Peyer's patch (tissue), 4 donors: Measurements from ENCODE around the gene COX8A. TPM values are rescaled to one million over a fixed set of nuclear protein-coding genes. Genes with fewer than 3 reads are reported as not detected.

Source experiments
- DNase-seq, 3 donors: peaks; one replicate each; pipeline ENCODE4 v3.0.0-alpha.2; 2017 to 2019
- H3K27ac ChIP-seq, 4 donors: fragments of 200-600 bp; sonication (generic); one replicate each; pipeline ENCODE4 v1.5.1; 2016 to 2019
- H3K27me3 ChIP-seq, 2 donors: fragments of 200-600 bp; sonication (generic); one replicate each; pipeline ENCODE4 v1.5.1; 2019
- H3K36me3 ChIP-seq, 3 donors: fragments of 200-600 bp; sonication (generic); one replicate each; pipeline ENCODE4 v1.5.1; 2016 to 2019
- H3K4me1 ChIP-seq, 4 donors: fragments of 200-600 bp; sonication (generic); one replicate each; pipeline ENCODE4 v1.5.1; 2016 to 2019
- H3K4me3 ChIP-seq, 4 donors: fragments of 200-600 bp; sonication (generic); 1 replicate in 3 of 4; 2 replicates in 1 of 4; pipeline ENCODE4 v1.5.1; 2016 to 2019; ENCODE audit warnings: mild to moderate bottlenecking in 1 of 4
- H3K9me3 ChIP-seq, 4 donors: fragments of 200-600 bp; sonication (generic); one replicate each; pipeline ENCODE4 v1.5.1; 2016 to 2019; ENCODE audit warnings: mild to moderate bottlenecking in 1 of 4
- CTCF ChIP-seq, 6 experiments: fragments of 450-650 bp in 4 of 6; fragments of 200-600 bp in 2 of 6; sonication (generic) in 1 of 6; IDR thresholded peaks; one replicate each; pipeline ENCODE4 v1.5.1; 2017 to 2019; ENCODE audit warnings: antibody characterized with exemption in 6 of 6, mild to moderate bottlenecking in 3 of 6, moderate library complexity in 1 of 6
- POLR2A ChIP-seq, 2 donors: fragments of 450-650 bp; IDR thresholded peaks; one replicate each; pipeline ENCODE4 v1.5.1; 2017; ENCODE audit warnings: antibody characterized with exemption in 2 of 2, mild to moderate bottlenecking in 2 of 2, moderate library complexity in 2 of 2
- total RNA-seq, 4 donors: library from RNA; depleted of rRNA; stranded (reverse); fragments of >200 nt; gene quantifications; one replicate each; pipeline ENCODE4 v1.1.0, GENCODE V29; 2016

The COX8A gene
- total RNA-seq, 4 donors from 2014 or later, result 390 to 1,297 (median 877) TPM

- H3K4me3 ChIP-seq, result peak overlapping the region; percentile 56 to 87 (median 80)
- no peaks in the 10 kb centered on the region for H3K36me3 ChIP-seq
- H3K4me1 ChIP-seq, result peaks cover 0 to 18% (median 2%) of the 10 kb centered on the region in 4 donors
- H3K9me3 ChIP-seq, result no peaks in the 10 kb centered on the region
- TF ChIP-seq CTCF (IDR thresholded peaks at IDR 0.05) (no peak), POLR2A (IDR thresholded peaks at IDR 0.05) (no peak)
- peak overlapping the region; percentile 69 to 79 (median 75) for H3K27ac ChIP-seq
- peak in 1 of 3 donors; percentile 56 for DNase-seq
- H3K27me3 ChIP-seq, result no peaks in the 10 kb centered on the region
These were observed 36.5 kb upstream of the COX8A start for GRCh38 chr11:63937713-63938478.

GRCh38 chr11:63938479-63939396 is 35.7 kb upstream of the COX8A start, which contains the start of gene NAA40:
NAA40 (plus strand) TSS chr11:63939002; CDS start chr11:63939097, 95 bp downstream.
- Histone ChIP-seq H3K4me1 (peaks cover 0 to 25% (median 2%) of the 10 kb centered on the region in 4 donors), H3K4me3 (peak within 1 kb of the TSS; percentile 56 to 87 (median 80)), H3K9me3 (no peaks in the 10 kb centered on the region), H3K36me3 (no peaks in the 10 kb centered on the region), H3K27ac (peak within 1 kb of the TSS; percentile 69 to 79 (median 75)), H3K27me3 (no peaks in the 10 kb centered on the region)
- peak in 2 of 6 experiments; percentile 29 to 30 for TF ChIP-seq CTCF (IDR thresholded peaks at IDR 0.05)
- TF ChIP-seq POLR2A (IDR thresholded peaks at IDR 0.05), result peak in 1 of 2 donors; percentile 15
- peak; percentile 94 to 97 (median 97) for DNase-seq

GRCh38 chr11:63939397-63939891 is 35.0 kb upstream of the COX8A start:
- Histone ChIP-seq H3K27ac (peak overlapping the region; percentile 69 to 79 (median 75)), H3K4me1 (peaks cover 0 to 29% (median 2%) of the 10 kb centered on the region in 4 donors), H3K27me3 (no peaks in the 10 kb centered on the region), H3K36me3 (no peaks in the 10 kb centered on the region), H3K4me3 (peak overlapping the region; percentile 56 to 87 (median 80)), H3K9me3 (no peaks in the 10 kb centered on the region)
- DNase-seq, result peak in 1 of 3 donors; percentile 20
- TF ChIP-seq CTCF (IDR thresholded peaks at IDR 0.05) (no peak), POLR2A (IDR thresholded peaks at IDR 0.05) (no peak)

- no peaks in the 10 kb centered on the region for H3K27me3 ChIP-seq
- no peaks in the 10 kb centered on the region for H3K9me3 ChIP-seq
- TF ChIP-seq CTCF (IDR thresholded peaks at IDR 0.05) (no peak), POLR2A (IDR thresholded peaks at IDR 0.05) (no peak)
- no peak overlapping the region for H3K4me3 ChIP-seq
- H3K4me1 ChIP-seq, result peaks cover 0 to 43% (median 2%) of the 10 kb centered on the region in 4 donors
- peak overlapping the region in 1 of 4 donors; percentile 0 for H3K27ac ChIP-seq
- no peak for DNase-seq
- H3K36me3 ChIP-seq, result no peaks in the 10 kb centered on the region
These were observed 33.6 kb upstream of the COX8A start for GRCh38 chr11:63940786-63941185.

GRCh38 chr11:63941901-63942300 is 32.5 kb upstream of the COX8A start:
- H3K27me3 ChIP-seq, result no peaks in the 10 kb centered on the region
- H3K27ac ChIP-seq, result peak overlapping the region in 1 of 4 donors; percentile 71
- H3K36me3 ChIP-seq, result peaks cover 0 to 10% (median 0%) of the 10 kb centered on the region in 3 donors
- no peak for TF ChIP-seq POLR2A (IDR thresholded peaks at IDR 0.05)
- TF ChIP-seq CTCF (IDR thresholded peaks at IDR 0.05), result no peak
- peaks cover 0 to 45% (median 2%) of the 10 kb centered on the region in 4 donors for H3K4me1 ChIP-seq
- H3K9me3 ChIP-seq, result no peaks in the 10 kb centered on the region
- H3K4me3 ChIP-seq, result no peak overlapping the region
- DNase-seq, result no peak
